ENCODE results near the gene CDKL2.
"Not testable (repeated sequence)": the region's sequence is repeated elsewhere in the genome, so short reads cannot be mapped to it uniquely, and the experiment has no call there.

The CDKL2 gene

DNA sequence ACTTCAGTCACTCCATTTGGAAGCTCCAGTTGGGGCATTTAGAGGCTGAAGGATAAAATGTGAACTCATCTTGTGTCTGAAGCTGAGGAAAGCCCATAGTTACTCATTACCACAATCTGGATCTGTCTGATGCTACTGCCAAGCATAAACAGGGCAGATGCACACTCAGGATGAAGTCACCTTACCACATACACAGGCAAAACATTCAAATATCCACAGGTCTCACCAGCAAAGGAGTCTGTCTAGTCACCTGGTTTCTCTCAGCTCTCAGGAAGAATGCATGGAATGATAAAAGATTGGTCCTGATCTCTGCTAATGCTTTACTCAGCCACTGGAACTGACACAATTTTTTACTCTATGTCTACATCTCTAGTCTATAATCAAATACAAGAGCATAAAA, 87.5 kb downstream of the CDKL2 start:
- Histone ChIP-seq H3K9ac (no peak overlapping the region), H3K9me3 (no peaks in the 10 kb centered on the region), H3K4me1 (no peaks in the 10 kb centered on the region), H3K27ac (no peak overlapping the region), H4K20me1 (no peaks in the 10 kb centered on the region), H3K36me3 (peaks cover 30% of the 10 kb centered on the region), H3K4me2 (no peak overlapping the region), H3K4me3 (no peak overlapping the region), H3K27me3 (no peaks in the 10 kb centered on the region)
- TF ChIP-seq Cebpa-rat (IDR thresholded peaks at IDR 0.05), result no peak

DNA sequence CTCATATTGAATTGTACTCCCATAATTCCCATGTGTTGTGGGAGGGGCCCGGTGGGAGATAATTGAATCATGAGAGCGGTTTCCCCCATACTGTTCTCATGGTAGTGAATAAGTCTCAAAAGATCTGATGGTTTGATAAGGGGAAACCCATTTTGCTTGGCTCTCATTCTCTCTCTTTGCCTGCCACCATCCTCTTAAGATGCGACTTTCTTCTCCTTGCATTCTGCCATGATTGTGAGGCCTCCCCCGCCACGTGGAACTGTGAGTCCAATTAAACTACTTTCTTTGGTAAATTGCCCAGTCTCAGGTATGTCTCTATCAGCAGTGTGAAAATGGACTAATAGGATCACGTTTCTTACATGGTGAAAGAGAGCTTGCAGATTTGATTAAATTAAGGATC, 93.0 kb downstream of the CDKL2 start:
- H3K4me1 ChIP-seq, H4K20me1 ChIP-seq, H3K27me3 ChIP-seq, H3K9ac ChIP-seq, H3K4me2 ChIP-seq, H3K4me3 ChIP-seq, H3K27ac ChIP-seq: not testable (repeated sequence)
- Histone ChIP-seq H3K36me3 (peaks cover 33% of the 10 kb centered on the region), H3K9me3 (peaks cover 30% of the 10 kb centered on the region)

GRCh38 chr4:75533926-75534325, 96.4 kb downstream of the CDKL2 start:
- Histone ChIP-seq H3K9me3 (peaks cover 50% of the 10 kb centered on the region), H3K36me3 (peaks cover 54% of the 10 kb centered on the region)
- H3K9ac ChIP-seq, H4K20me1 ChIP-seq, H3K4me2 ChIP-seq, H3K4me1 ChIP-seq, H3K27me3 ChIP-seq, H3K27ac ChIP-seq, H3K4me3 ChIP-seq: not testable (repeated sequence)

DNA sequence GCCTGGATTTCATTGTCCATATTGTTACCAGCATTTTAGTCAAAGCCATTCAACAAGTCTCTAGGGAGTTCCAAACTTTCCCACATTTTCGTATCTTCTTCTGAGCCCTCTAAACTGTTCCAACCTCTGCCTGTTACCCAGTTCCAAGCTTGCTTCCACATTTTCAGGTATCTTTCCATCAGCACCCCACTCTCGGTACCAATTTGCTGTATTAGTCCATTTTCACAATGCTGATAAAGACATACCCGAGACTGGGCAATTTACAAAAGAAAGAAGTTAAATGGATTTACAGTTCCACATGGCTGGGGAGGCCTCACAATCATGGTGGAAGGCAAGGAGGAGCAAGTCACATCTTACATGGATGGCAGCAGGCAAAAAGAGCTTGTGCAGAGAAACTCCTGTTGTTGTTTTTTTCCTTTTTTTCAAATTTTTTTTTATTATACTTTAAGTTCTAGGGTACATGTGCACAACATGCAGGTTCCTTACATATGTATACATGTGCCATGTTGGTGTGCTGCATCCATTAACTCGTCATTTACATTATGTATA, 96.9 kb downstream of the CDKL2 start:
- H3K27ac ChIP-seq, H3K4me3 ChIP-seq, H3K27me3 ChIP-seq, H3K9ac ChIP-seq, H3K4me2 ChIP-seq, H3K4me1 ChIP-seq, H4K20me1 ChIP-seq: not testable (repeated sequence)
- peaks cover 50% of the 10 kb centered on the region for H3K9me3 ChIP-seq
- peaks cover 57% of the 10 kb centered on the region for H3K36me3 ChIP-seq

DNA sequence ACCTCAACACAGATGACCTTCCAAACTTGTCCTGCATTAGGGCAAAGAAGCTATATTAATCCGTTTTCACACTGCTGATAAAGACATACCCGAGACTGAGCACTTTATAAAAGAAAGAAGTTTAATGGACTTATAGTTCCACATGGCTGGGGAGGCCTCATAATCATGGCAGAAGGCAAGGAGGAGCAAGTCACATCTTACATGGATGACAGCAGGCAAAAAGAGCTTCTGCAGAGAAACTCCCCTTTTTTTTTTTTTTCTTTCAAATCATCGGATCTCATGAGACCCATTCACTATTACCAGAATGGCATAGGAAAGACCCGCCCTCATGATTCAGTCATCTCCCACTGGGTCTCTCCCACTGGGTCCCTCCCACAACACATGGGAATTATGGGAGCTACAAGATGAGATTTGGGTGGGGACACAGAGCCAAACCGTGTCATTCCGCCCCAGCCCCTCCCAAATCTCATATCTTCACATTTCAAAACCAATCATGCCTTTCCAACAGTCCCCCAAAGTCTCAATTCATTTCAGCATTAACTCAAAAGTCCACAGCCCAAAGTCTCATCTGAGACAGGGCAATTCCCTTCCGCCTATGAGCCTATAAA, 98.7 kb downstream of the CDKL2 start:
- not testable (repeated sequence) for H3K4me2 ChIP-seq, H3K27ac ChIP-seq, H3K4me3 ChIP-seq, H4K20me1 ChIP-seq, H3K9ac ChIP-seq, H3K27me3 ChIP-seq, H3K4me1 ChIP-seq
- Histone ChIP-seq H3K36me3 (peaks cover 68% of the 10 kb centered on the region), H3K9me3 (peaks cover 46% of the 10 kb centered on the region)

- Histone ChIP-seq H3K4me3 (no peak overlapping the region), H4K20me1 (no peaks in the 10 kb centered on the region), H3K9ac (no peak overlapping the region), H3K27ac (no peak overlapping the region), H3K36me3 (peaks cover 77% of the 10 kb centered on the region), H3K4me1 (no peaks in the 10 kb centered on the region), H3K27me3 (no peaks in the 10 kb centered on the region), H3K4me2 (no peak overlapping the region), H3K9me3 (peaks cover 42% of the 10 kb centered on the region)
- TF ChIP-seq Cebpa-rat (IDR thresholded peaks at IDR 0.05), result no peak
These were observed 99.6 kb downstream of the CDKL2 start for GRCh38 chr4:75530556-75531322.

Measured in BLaER1 (cell line).